ENCODE results near the gene TAF1. TPM values are rescaled to one million over a fixed set of nuclear protein-coding genes. Genes with fewer than 3 reads are reported as not detected.
"Not testable (repeated sequence)": the region's sequence is repeated elsewhere in the genome, so short reads cannot be mapped to it uniquely, and the experiment has no call there.

TAF1 gene
- 17.9 and 19.2 TPM in 2 replicates for total RNA-seq (2014; rRNA removed; shearing (Covaris generic); ENCODE audit: low replicate concordance)

- Histone ChIP-seq H3K4me3 (peak within 1 kb of the TSS; percentile 78), H3K36me3 (peaks cover 15% of the 10 kb centered on the region), H3K9me3 (no peaks in the 10 kb centered on the region), H3K27me3 (no peaks in the 10 kb centered on the region)
- peak; percentile 95 for DNase-seq
Measured at GRCh38 chrX:71365875-71366673, at the start of gene TAF1. Gene TAF1, plus strand, starts transcription at chrX:71366357. Its CDS starts 18 bp downstream, at chrX:71366375.

- not testable (repeated sequence) for H3K27me3 ChIP-seq, DNase-seq, H3K9me3 ChIP-seq, H3K4me3 ChIP-seq, H3K36me3 ChIP-seq
Measured at GRCh38 chrX:71316959-71317358, 49.2 kb upstream of the TAF1 start.

- H3K36me3 ChIP-seq = no peaks in the 10 kb centered on the region
- no peaks in the 10 kb centered on the region for H3K9me3 ChIP-seq
- no peak for DNase-seq
- no peaks in the 10 kb centered on the region for H3K27me3 ChIP-seq
- no peak overlapping the region for H3K4me3 ChIP-seq
Measured at GRCh38 chrX:71320126-71320525, 46.0 kb upstream of the TAF1 start.

GRCh38 chrX:71321731-71322130, 44.4 kb upstream of the TAF1 start:
- Histone ChIP-seq H3K36me3 (no peaks in the 10 kb centered on the region), H3K27me3 (no peaks in the 10 kb centered on the region)
- DNase-seq = no peak

GRCh38 chrX:71324452-71324851, 41.7 kb upstream of the TAF1 start:
- H3K9me3 ChIP-seq, H3K27me3 ChIP-seq, H3K36me3 ChIP-seq, DNase-seq, H3K4me3 ChIP-seq: not testable (repeated sequence)

More at GRCh38 chrX:71321731-71322130, 44.4 kb upstream of the TAF1 start:
- Histone ChIP-seq H3K4me3 (no peak overlapping the region), H3K9me3 (no peaks in the 10 kb centered on the region)

- no peaks in the 10 kb centered on the region for H3K36me3 ChIP-seq
- no peaks in the 10 kb centered on the region for H3K27me3 ChIP-seq
- H3K9me3 ChIP-seq = no peaks in the 10 kb centered on the region
- DNase-seq = no peak
- no peak overlapping the region for H3K4me3 ChIP-seq
Measured at GRCh38 chrX:71326394-71326793, 39.8 kb upstream of the TAF1 start.

- DNase-seq, H3K4me3 ChIP-seq, H3K9me3 ChIP-seq, H3K27me3 ChIP-seq, H3K36me3 ChIP-seq: not testable (repeated sequence)
Measured at GRCh38 chrX:71349151-71349665, 16.9 kb upstream of the TAF1 start.

- not testable (repeated sequence) for DNase-seq, H3K36me3 ChIP-seq
Measured at GRCh38 chrX:71349867-71350266, 16.3 kb upstream of the TAF1 start.

GRCh38 chrX:71352439-71352838, 13.7 kb upstream of the TAF1 start:
- DNase-seq, H3K9me3 ChIP-seq, H3K4me3 ChIP-seq: not testable (repeated sequence)

More at GRCh38 chrX:71349867-71350266, 16.3 kb upstream of the TAF1 start:
- not testable (repeated sequence) for H3K9me3 ChIP-seq, H3K4me3 ChIP-seq, H3K27me3 ChIP-seq

GRCh38 chrX:71364221-71364620, 1.9 kb upstream of the TAF1 start:
- no peaks in the 10 kb centered on the region for H3K9me3 ChIP-seq
- DNase-seq = no peak
- peaks cover 7% of the 10 kb centered on the region; the same call in 1 of the 2 replicates for H3K36me3 ChIP-seq
- no peaks in the 10 kb centered on the region for H3K27me3 ChIP-seq
- no peak overlapping the region for H3K4me3 ChIP-seq

More at GRCh38 chrX:71352439-71352838, 13.7 kb upstream of the TAF1 start:
- not testable (repeated sequence) for H3K27me3 ChIP-seq, H3K36me3 ChIP-seq

- no peak for DNase-seq
Measured at GRCh38 chrX:71365356-71365874, 742 bp upstream of the TAF1 start.

GRCh38 chrX:71366674-71367256, 608 bp downstream of the TAF1 start:
- peak; percentile 29 for DNase-seq
- H3K27me3 ChIP-seq = no peaks in the 10 kb centered on the region
- H3K9me3 ChIP-seq = no peaks in the 10 kb centered on the region
- H3K36me3 ChIP-seq = peaks cover 22% of the 10 kb centered on the region
- peak overlapping the region; percentile 74 for H3K4me3 ChIP-seq

More at GRCh38 chrX:71365356-71365874, 742 bp upstream of the TAF1 start:
- H3K27me3 ChIP-seq = no peaks in the 10 kb centered on the region
- H3K36me3 ChIP-seq = peaks cover 10% of the 10 kb centered on the region; the same call in 1 of the 2 replicates
- peak overlapping the region; percentile 78 for H3K4me3 ChIP-seq
- no peaks in the 10 kb centered on the region for H3K9me3 ChIP-seq

- DNase-seq = no peak
- H3K9me3 ChIP-seq = no peaks in the 10 kb centered on the region
- no peaks in the 10 kb centered on the region for H3K27me3 ChIP-seq
- H3K4me3 ChIP-seq = peak overlapping the region; percentile 74
- H3K36me3 ChIP-seq = peaks cover 23% of the 10 kb centered on the region
Measured at GRCh38 chrX:71367396-71367795, 1.2 kb downstream of the TAF1 start.

- no peaks in the 10 kb centered on the region for H3K9me3 ChIP-seq
- DNase-seq = no peak
- no peak overlapping the region for H3K4me3 ChIP-seq
- peaks cover 40% of the 10 kb centered on the region for H3K36me3 ChIP-seq
- no peaks in the 10 kb centered on the region for H3K27me3 ChIP-seq
Measured at GRCh38 chrX:71372388-71372787, 6.2 kb downstream of the TAF1 start.

GRCh38 chrX:71378732-71379131, 12.6 kb downstream of the TAF1 start:
- H3K4me3 ChIP-seq = no peak overlapping the region
- no peaks in the 10 kb centered on the region for H3K9me3 ChIP-seq
- peaks cover 47% of the 10 kb centered on the region for H3K36me3 ChIP-seq
- no peaks in the 10 kb centered on the region for H3K27me3 ChIP-seq
- DNase-seq = no peak

GRCh38 chrX:71391725-71392124, 25.6 kb downstream of the TAF1 start:
- H3K36me3 ChIP-seq = peaks cover 36% of the 10 kb centered on the region
- H3K4me3 ChIP-seq, H3K27me3 ChIP-seq, H3K9me3 ChIP-seq, DNase-seq: not testable (repeated sequence)

- Histone ChIP-seq H3K9me3 (no peaks in the 10 kb centered on the region), H3K36me3 (peaks cover 31% of the 10 kb centered on the region), H3K4me3 (no peak overlapping the region), H3K27me3 (no peaks in the 10 kb centered on the region)
- no peak for DNase-seq
Measured at GRCh38 chrX:71393919-71394318, 27.8 kb downstream of the TAF1 start.
